KMS-11 (cell line): ENCODE data around the gene ADARB1.

ENCODE experiments used
- H2AFZ ChIP-seq: fragments of 200-600 bp; sonication (generic); 2 replicates; pipeline ENCODE4 v1.6.1; 2016; ENCODE audit warnings: antibody characterized with exemption, mixed run types, low read depth
- H3K27ac ChIP-seq: fragments of 200-600 bp; sonication (generic); 2 replicates; pipeline ENCODE4 v1.6.1; 2016; ENCODE audit warnings: mild to moderate bottlenecking, mixed run types
- H3K27me3 ChIP-seq: fragments of 200-600 bp; sonication (generic); 2 replicates; pipeline ENCODE4 v1.6.1; 2017; ENCODE audit warnings: mild to moderate bottlenecking, low read depth, mixed run types, moderate library complexity; ENCODE audit not compliant: insufficient read depth
- H3K36me3 ChIP-seq: fragments of 200-600 bp; sonication (generic); 2 replicates; pipeline ENCODE4 v1.6.1; 2017; ENCODE audit warnings: mild to moderate bottlenecking, mixed run types; ENCODE audit not compliant: insufficient read depth
- H3K4me1 ChIP-seq: fragments of 200-600 bp; sonication (generic); 2 replicates; pipeline ENCODE4 v1.6.1; 2016; ENCODE audit warnings: mild to moderate bottlenecking, low read depth, mixed run types; ENCODE audit not compliant: poor library complexity, severe bottlenecking
- H3K4me2 ChIP-seq: fragments of 200-600 bp; sonication (generic); 2 replicates; pipeline ENCODE4 v1.7.0; 2016; ENCODE audit warnings: mild to moderate bottlenecking, mixed run types
- H3K4me3 ChIP-seq: fragments of 200-600 bp; sonication (generic); IDR thresholded peaks from 2 replicates; pipeline ENCODE4 v1.6.1; 2017; ENCODE audit warnings: low read depth, low read length, mixed read lengths; ENCODE audit not compliant: insufficient read depth
- H3K79me2 ChIP-seq: fragments of 200-600 bp; sonication (generic); 2 replicates; pipeline ENCODE4 v1.6.1; 2016; ENCODE audit warnings: low read depth, mixed run types; ENCODE audit not compliant: insufficient read depth
- H3K9ac ChIP-seq: fragments of 200-600 bp; sonication (generic); 2 replicates; pipeline ENCODE4 v1.6.1; 2016; ENCODE audit warnings: mild to moderate bottlenecking, mixed run types
- H4K20me1 ChIP-seq: fragments of 200-600 bp; sonication (generic); 2 replicates; pipeline ENCODE4 v1.6.1; 2016; ENCODE audit warnings: mild to moderate bottlenecking, mixed run types; ENCODE audit not compliant: insufficient read depth
- CTCF ChIP-seq: fragments of 200-600 bp; sonication (generic); conservative IDR thresholded peaks from 2 replicates; pipeline ENCODE4 v1.6.1; 2017; ENCODE audit warnings: low read depth, mild to moderate bottlenecking, antibody characterized with exemption, low read length, moderate library complexity, mixed read lengths

The ADARB1 gene

GRCh38 chr21:45249626-45250025 lies 175.2 kb downstream of the ADARB1 start:
- Histone ChIP-seq H3K9ac (no peak overlapping the region), H3K4me3 (no peak overlapping the region), H3K4me1 (no peaks in the 10 kb centered on the region), H2AFZ (no peak overlapping the region), H3K4me2 (no peak overlapping the region), H3K79me2 (no peaks in the 10 kb centered on the region), H3K27ac (no peak overlapping the region), H4K20me1 (no peaks in the 10 kb centered on the region), H3K27me3 (peaks cover 4% of the 10 kb centered on the region), H3K36me3 (no peaks in the 10 kb centered on the region)
- no peak for TF ChIP-seq CTCF

GRCh38 chr21:45250272-45250671 lies 175.9 kb downstream of the ADARB1 start:
- Histone ChIP-seq H3K9ac (no peak overlapping the region), H3K27ac (no peak overlapping the region), H3K4me1 (no peaks in the 10 kb centered on the region), H2AFZ (no peak overlapping the region), H3K27me3 (peaks cover 4% of the 10 kb centered on the region), H3K4me2 (no peak overlapping the region), H3K79me2 (no peaks in the 10 kb centered on the region), H3K36me3 (no peaks in the 10 kb centered on the region), H4K20me1 (no peaks in the 10 kb centered on the region), H3K4me3 (no peak overlapping the region)
- no peak for TF ChIP-seq CTCF

- Histone ChIP-seq H3K27ac (no peak overlapping the region), H2AFZ (no peak overlapping the region), H3K4me1 (no peaks in the 10 kb centered on the region), H3K79me2 (no peaks in the 10 kb centered on the region), H3K27me3 (peaks cover 4% of the 10 kb centered on the region), H3K36me3 (no peaks in the 10 kb centered on the region), H4K20me1 (no peaks in the 10 kb centered on the region), H3K9ac (no peak overlapping the region), H3K4me2 (no peak overlapping the region), H3K4me3 (no peak overlapping the region)
- no peak for TF ChIP-seq CTCF
These were observed 176.7 kb downstream of the ADARB1 start for GRCh38 chr21:45250914-45251634.

DNA sequence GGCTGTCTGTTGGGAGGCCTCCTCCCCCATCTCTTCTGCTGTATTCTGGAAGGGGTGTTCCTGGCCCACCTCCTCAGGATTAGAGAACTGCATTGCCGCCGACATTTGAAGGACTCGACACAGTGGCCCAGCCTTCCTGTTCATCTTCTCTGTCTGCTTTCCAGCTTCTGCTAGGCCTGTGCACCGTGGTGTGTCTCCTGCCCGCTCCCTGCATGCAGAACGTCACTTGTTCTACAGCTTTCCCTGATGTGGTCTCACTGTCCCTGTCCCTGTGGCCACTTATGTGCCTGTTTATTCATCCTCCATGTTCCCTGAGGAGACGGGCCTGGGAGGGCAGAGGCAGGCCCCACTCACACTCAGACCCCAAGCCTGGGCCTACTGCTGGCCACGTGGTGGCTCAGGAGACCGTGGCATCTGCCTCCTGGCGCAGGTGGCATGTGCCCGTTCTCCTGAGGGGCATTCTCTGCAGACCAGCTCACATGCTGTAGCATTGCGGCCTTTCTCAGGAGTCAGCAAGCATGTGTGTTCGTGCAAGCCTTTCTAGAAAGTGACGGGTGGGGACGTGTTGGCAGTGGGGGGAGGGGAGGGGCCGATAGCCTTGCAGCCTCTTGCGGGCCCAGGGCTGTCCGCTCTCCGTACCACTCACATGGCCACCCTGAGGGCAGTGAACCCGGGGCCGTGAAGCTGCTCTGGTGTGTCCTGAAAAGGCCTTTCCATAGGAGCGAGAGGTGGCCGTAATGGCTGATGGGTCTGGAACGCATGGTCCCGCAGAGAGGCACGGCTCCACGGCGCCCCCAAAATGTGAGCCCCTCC lies 177.5 kb downstream of the ADARB1 start:
- Histone ChIP-seq H2AFZ (no peak overlapping the region), H3K36me3 (no peaks in the 10 kb centered on the region), H3K9ac (no peak overlapping the region), H4K20me1 (no peaks in the 10 kb centered on the region), H3K4me2 (no peak overlapping the region), H3K4me1 (no peaks in the 10 kb centered on the region), H3K79me2 (no peaks in the 10 kb centered on the region), H3K27ac (no peak overlapping the region), H3K4me3 (no peak overlapping the region), H3K27me3 (peaks cover 4% of the 10 kb centered on the region)
- no peak for TF ChIP-seq CTCF
